Parathyroid adenoma (tissue), 2 donors: ENCODE results near the gene GPR17.

Experiments used
- H2AFZ ChIP-seq: fragments of 300-600 bp; sonication (generic); one replicate; pipeline ENCODE4 v1.7.0; 2017; ENCODE audit warnings: antibody characterized with exemption, mild to moderate bottlenecking
- H3K27ac ChIP-seq: fragments of 300-600 bp; sonication (generic); one replicate; pipeline ENCODE4 v1.7.0; 2017
- H3K27me3 ChIP-seq: fragments of 300-600 bp; sonication (generic); one replicate; pipeline ENCODE4 v1.7.0; 2017; ENCODE audit warnings: low read length; ENCODE audit not compliant: control insufficient read depth, insufficient read depth
- H3K36me3 ChIP-seq: fragments of 300-600 bp; sonication (generic); one replicate; pipeline ENCODE4 v1.7.0; 2017; ENCODE audit warnings: low read length; ENCODE audit not compliant: control insufficient read depth, insufficient read depth
- H3K4me1 ChIP-seq: fragments of 300-600 bp; sonication (generic); one replicate; pipeline ENCODE4 v1.7.0; 2017; ENCODE audit warnings: control low read depth
- H3K4me2 ChIP-seq: fragments of 300-600 bp; sonication (generic); one replicate; pipeline ENCODE4 v1.7.0; 2017; ENCODE audit warnings: low read length
- H3K4me3 ChIP-seq: fragments of 300-600 bp; sonication (generic); one replicate; pipeline ENCODE4 v1.7.0; 2017; ENCODE audit warnings: low read depth, low read length
- H3K79me2 ChIP-seq: fragments of 300-600 bp; sonication (generic); one replicate; pipeline ENCODE4 v1.7.0; 2017; ENCODE audit warnings: control low read depth
- H3K9ac ChIP-seq: fragments of 300-600 bp; sonication (generic); one replicate; pipeline ENCODE4 v1.7.0; 2017; ENCODE audit warnings: mild to moderate bottlenecking
- H3K9me3 ChIP-seq: fragments of 300-600 bp; sonication (generic); one replicate; pipeline ENCODE4 v1.7.0; 2017; ENCODE audit warnings: low read length; ENCODE audit not compliant: control insufficient read depth
- TF ChIP-seq, protein P1 (sequence below): fragments of 300-600 bp; sonication (generic); IDR thresholded peaks from one replicate; pipeline ENCODE4 v1.7.0; 2017; ENCODE audit warnings: antibody characterized with exemption, mild to moderate bottlenecking
- donor health status: primary hyperparathyroidism.

GPR17 gene

DNA sequence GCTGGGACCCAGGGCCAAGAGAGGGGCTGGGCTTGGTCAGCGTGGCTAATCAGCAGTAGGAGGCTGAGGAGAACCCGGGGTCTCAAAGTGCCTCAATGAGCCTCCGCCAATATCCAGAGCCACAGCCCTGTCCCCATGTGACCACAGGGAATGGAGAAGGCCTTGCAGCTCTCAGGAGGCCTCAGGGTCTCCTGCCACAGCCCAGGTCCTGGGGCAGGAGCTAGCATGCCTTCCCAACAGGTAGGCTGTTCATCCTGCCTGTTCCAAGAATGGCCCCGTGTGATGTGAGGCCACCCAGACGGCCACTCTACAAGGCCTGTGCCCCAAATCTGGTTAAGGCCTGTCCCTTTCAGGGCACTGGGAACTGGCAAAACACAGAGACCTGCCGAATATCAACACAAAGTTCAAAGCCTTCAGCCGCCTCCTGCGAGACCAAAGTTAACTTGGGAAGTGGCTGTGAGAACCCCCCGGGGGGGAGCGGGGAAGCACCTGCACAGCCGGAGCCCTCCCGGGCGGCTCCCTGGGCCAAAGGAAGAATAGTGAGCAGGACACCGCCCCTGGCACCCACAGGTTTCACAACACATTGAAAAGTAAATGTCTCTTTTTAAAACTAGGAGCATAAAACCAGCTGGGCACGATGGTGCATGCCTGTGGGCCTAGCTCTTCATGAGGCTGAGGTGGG, 33.9 kb downstream of the GPR17 start:
- Histone ChIP-seq H3K4me1 (peaks cover 6% of the 10 kb centered on the region), H3K4me2 (no peak overlapping the region), H3K9ac (no peak overlapping the region), H3K9me3 (no peaks in the 10 kb centered on the region), H3K4me3 (no peak overlapping the region), H3K36me3 (no peaks in the 10 kb centered on the region), H3K27me3 (no peaks in the 10 kb centered on the region), H2AFZ (no peak overlapping the region), H3K27ac (no peak overlapping the region), H3K79me2 (no peaks in the 10 kb centered on the region)
- TF ChIP-seq, protein P1, sequence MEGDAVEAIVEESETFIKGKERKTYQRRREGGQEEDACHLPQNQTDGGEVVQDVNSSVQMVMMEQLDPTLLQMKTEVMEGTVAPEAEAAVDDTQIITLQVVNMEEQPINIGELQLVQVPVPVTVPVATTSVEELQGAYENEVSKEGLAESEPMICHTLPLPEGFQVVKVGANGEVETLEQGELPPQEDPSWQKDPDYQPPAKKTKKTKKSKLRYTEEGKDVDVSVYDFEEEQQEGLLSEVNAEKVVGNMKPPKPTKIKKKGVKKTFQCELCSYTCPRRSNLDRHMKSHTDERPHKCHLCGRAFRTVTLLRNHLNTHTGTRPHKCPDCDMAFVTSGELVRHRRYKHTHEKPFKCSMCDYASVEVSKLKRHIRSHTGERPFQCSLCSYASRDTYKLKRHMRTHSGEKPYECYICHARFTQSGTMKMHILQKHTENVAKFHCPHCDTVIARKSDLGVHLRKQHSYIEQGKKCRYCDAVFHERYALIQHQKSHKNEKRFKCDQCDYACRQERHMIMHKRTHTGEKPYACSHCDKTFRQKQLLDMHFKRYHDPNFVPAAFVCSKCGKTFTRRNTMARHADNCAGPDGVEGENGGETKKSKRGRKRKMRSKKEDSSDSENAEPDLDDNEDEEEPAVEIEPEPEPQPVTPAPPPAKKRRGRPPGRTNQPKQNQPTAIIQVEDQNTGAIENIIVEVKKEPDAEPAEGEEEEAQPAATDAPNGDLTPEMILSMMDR, result no peak

DNA sequence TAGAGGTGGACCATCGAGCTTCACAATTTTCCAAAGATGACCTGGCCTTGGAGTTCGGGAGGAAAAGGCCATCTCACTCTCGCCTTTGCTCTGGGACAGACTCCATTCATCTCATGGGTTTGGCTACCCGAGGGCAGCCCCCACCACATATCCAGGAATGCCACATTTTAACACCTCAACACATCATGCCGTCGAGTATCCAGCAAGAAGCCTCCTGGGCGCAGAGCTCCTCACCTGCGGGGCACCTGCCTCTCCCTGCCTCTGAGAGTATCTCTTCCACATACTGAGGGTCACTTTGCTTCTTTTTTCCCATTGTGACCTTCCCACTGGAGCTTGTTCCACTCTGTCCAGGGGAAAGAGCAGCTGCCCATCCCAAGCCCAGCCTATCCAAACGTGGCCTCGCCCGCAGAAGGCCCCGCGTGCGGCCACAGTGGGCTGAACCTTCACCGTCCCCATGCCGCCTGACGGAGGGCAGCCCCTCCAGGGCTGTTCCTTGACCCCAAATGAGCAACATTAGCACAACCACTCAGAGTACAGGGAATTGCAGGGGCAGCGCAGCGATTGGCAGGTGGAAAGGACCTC, 34.8 kb downstream of the GPR17 start:
- H3K36me3 ChIP-seq, result no peaks in the 10 kb centered on the region
- H3K4me3 ChIP-seq, result no peak overlapping the region
- H3K27me3 ChIP-seq, result no peaks in the 10 kb centered on the region
- no peak overlapping the region for H3K9ac ChIP-seq
- no peaks in the 10 kb centered on the region for H3K79me2 ChIP-seq
- H3K27ac ChIP-seq, result no peak overlapping the region
- TF ChIP-seq, protein P1, result no peak
- peaks cover 3% of the 10 kb centered on the region for H3K4me1 ChIP-seq
- H3K4me2 ChIP-seq, result no peak overlapping the region
- no peak overlapping the region for H2AFZ ChIP-seq
- H3K9me3 ChIP-seq, result no peaks in the 10 kb centered on the region

DNA sequence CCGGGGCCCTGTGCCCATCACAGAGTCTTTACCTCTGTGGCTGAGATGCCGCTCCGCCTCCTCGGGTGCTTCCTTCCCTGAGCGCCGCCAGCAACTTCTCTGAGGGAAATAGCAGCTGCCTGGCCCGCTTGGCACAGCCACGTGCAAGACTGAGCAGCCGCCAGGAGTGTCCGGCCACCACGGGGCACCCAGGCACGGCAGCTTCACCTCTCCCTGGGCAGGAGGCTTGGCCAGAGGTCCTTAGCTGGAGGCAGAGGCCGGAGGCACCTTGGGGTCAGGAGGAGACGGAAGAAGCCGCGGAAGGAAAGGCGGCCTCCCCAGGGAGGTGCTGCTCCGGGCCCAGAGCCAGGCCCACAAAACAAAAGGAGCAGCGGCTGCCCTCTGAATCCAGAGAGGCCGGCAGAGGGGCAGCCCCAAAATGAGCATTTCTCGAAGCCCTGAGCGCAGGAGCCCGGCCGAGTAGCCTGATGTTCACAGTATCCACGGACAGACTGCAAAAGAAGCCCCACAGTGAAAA, 35.4 kb downstream of the GPR17 start:
- H3K79me2 ChIP-seq, result no peaks in the 10 kb centered on the region
- H3K27ac ChIP-seq, result no peak overlapping the region
- no peaks in the 10 kb centered on the region for H3K36me3 ChIP-seq
- no peak overlapping the region for H3K4me2 ChIP-seq
- H3K27me3 ChIP-seq, result no peaks in the 10 kb centered on the region
- no peak overlapping the region for H3K9ac ChIP-seq
- TF ChIP-seq, protein P1, result no peak
- H3K4me1 ChIP-seq, result no peaks in the 10 kb centered on the region
- no peaks in the 10 kb centered on the region for H3K9me3 ChIP-seq
- H2AFZ ChIP-seq, result peak overlapping the region; percentile 38
- H3K4me3 ChIP-seq, result no peak overlapping the region

DNA sequence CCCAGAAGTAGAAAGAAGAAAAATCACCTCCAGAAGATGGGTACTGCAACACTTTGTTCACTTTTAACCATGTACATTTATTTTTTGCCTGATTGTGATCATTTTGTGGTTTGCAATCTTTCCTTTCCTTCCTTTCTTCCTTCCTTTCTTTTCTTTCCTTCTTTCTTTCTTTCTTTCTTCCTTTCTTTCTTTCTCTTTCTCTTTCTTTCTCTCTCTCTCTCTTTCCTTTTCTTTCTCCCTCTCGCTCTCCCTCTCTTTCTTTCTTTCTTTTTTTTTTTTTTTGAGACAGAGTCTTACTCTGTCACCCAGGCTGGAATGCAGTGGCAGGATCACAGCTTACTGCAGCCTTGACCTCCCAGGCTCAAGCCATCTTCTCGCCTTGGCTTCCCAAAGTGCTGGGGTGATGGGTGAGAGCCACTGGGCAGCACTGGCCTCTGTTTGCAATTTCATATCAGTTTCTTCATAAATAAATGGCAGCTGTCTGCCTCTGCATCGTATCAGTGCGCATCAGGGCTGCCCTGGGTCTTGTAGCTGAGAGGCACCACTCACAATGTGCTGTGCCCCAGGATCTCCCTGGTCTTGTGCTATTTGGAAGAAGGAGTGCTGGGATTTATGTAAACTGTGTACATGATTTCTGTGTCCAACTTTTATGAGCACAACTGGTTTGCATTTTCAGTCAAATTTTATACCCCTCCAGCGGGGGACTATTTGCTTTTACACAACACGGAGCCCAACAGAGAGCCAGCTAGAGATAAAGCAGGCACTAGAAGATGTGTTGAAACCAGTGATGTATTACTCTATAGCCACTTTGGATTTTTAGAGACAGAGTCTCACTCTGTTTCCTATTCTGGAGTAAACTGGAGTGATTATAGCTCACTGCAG, 36.3 kb downstream of the GPR17 start:
- Histone ChIP-seq H3K4me1 (no peaks in the 10 kb centered on the region), H3K27me3 (no peaks in the 10 kb centered on the region), H3K9me3 (no peaks in the 10 kb centered on the region), H3K36me3 (no peaks in the 10 kb centered on the region), H3K27ac (no peak overlapping the region), H3K79me2 (no peaks in the 10 kb centered on the region), H3K4me3 (no peak overlapping the region), H3K9ac (no peak overlapping the region), H3K4me2 (no peak overlapping the region), H2AFZ (no peak overlapping the region)
- TF ChIP-seq, protein P1, result no peak
